H9 (cell line): ENCODE measurements around the gene OR52H1. TPM values are rescaled to one million over a fixed set of nuclear protein-coding genes. Genes with fewer than 3 reads are reported as not detected.

Experiments used
- DNase-seq: peaks from one replicate; pipeline ENCODE4 v3.0.0-alpha.2; 2017
- H2AFZ ChIP-seq: one replicate; pipeline ENCODE4 v1.6.1; 2013; ENCODE audit warnings: mild to moderate bottlenecking, low read length, control low read depth, moderate library complexity
- H2AK5ac ChIP-seq: 2 replicates; pipeline ENCODE4 v1.6.1; 2013; ENCODE audit warnings: low read length, control low read depth, mixed read lengths; ENCODE audit not compliant: insufficient read length
- H2BK120ac ChIP-seq: one replicate; pipeline ENCODE4 v1.6.1; 2013; ENCODE audit warnings: low read depth, mild to moderate bottlenecking, low read length, control low read depth, inconsistent platforms; ENCODE audit not compliant: poor library complexity, severe bottlenecking
- H2BK12ac ChIP-seq: 2 replicates; pipeline ENCODE4 v1.6.1; 2013; ENCODE audit warnings: low read length, control low read depth, mixed read lengths, low read depth; ENCODE audit not compliant: insufficient read length
- H2BK15ac ChIP-seq: 2 replicates; pipeline ENCODE4 v1.6.1; 2013; ENCODE audit warnings: low read depth, low read length, control low read depth
- H2BK20ac ChIP-seq: one replicate; pipeline ENCODE4 v1.6.1; 2013; ENCODE audit warnings: low read depth, mild to moderate bottlenecking, low read length, control low read depth, inconsistent platforms; ENCODE audit not compliant: poor library complexity, severe bottlenecking
- H2BK5ac ChIP-seq: 2 replicates; pipeline ENCODE4 v1.6.1; 2013; ENCODE audit warnings: low read length, control low read depth, mixed read lengths; ENCODE audit not compliant: insufficient read length
- H3K14ac ChIP-seq: 2 replicates; pipeline ENCODE4 v1.6.1; 2013; ENCODE audit warnings: low read length, control low read depth; ENCODE audit not compliant: insufficient read depth
- H3K18ac ChIP-seq: 2 replicates; pipeline ENCODE4 v1.6.1; 2013; ENCODE audit warnings: low read depth, mild to moderate bottlenecking, mixed read lengths, low read length, control low read depth; ENCODE audit not compliant: insufficient read length
- H3K23ac ChIP-seq: 2 replicates; pipeline ENCODE4 v1.6.1; 2013; ENCODE audit warnings: low read length, control low read depth, mixed read lengths, low read depth; ENCODE audit not compliant: insufficient read length
- H3K23me2 ChIP-seq: 2 replicates; pipeline ENCODE4 v1.6.1; 2013; ENCODE audit warnings: low read depth, mild to moderate bottlenecking, mixed read lengths, low read length, control low read depth; ENCODE audit not compliant: insufficient read length, poor library complexity, severe bottlenecking
- H3K27ac ChIP-seq: 2 replicates; pipeline ENCODE4 v1.5.1; 2013; ENCODE audit warnings: low read length, control low read depth, mixed read lengths, low read depth; ENCODE audit not compliant: insufficient read length
- H3K27me3 ChIP-seq: 2 replicates; pipeline ENCODE4 v1.6.1; 2013; ENCODE audit warnings: low read length, control low read depth, inconsistent platforms; ENCODE audit not compliant: insufficient read depth
- H3K4ac ChIP-seq: 2 replicates; pipeline ENCODE4 v1.6.1; 2013; ENCODE audit warnings: low read depth, mild to moderate bottlenecking, control low read depth, inconsistent platforms, low read length, moderate library complexity
- H3K4me1 ChIP-seq: 2 replicates; pipeline ENCODE4 v1.6.1; 2013; ENCODE audit warnings: low read length, control low read depth, inconsistent platforms; ENCODE audit not compliant: insufficient read depth
- H3K4me2 ChIP-seq: 2 replicates; pipeline ENCODE4 v1.6.1; 2013; ENCODE audit warnings: low read length, control low read depth, mixed read lengths; ENCODE audit not compliant: insufficient read length, insufficient read depth
- H3K56ac ChIP-seq: 2 replicates; pipeline ENCODE4 v1.6.1; 2013; ENCODE audit warnings: low read depth, mild to moderate bottlenecking, mixed read lengths, low read length, control low read depth; ENCODE audit not compliant: insufficient read length
- H3K79me1 ChIP-seq: 2 replicates; pipeline ENCODE4 v1.6.1; 2013; ENCODE audit warnings: low read depth, mild to moderate bottlenecking, moderate library complexity, low read length, control low read depth, inconsistent platforms; ENCODE audit not compliant: insufficient read depth, poor library complexity, severe bottlenecking
- H3K79me2 ChIP-seq: 2 replicates; pipeline ENCODE4 v1.6.1; 2013; ENCODE audit warnings: low read length, control low read depth, inconsistent platforms; ENCODE audit not compliant: insufficient read depth
- H3K9ac ChIP-seq: 2 replicates; pipeline ENCODE4 v1.6.1; 2013; ENCODE audit warnings: low read length, control low read depth, mixed read lengths; ENCODE audit not compliant: insufficient read length; ENCODE audit errors: extremely low read depth
- H3K9me3 ChIP-seq: one replicate; pipeline ENCODE4 v1.6.1; 2013; ENCODE audit warnings: low read depth, low read length, inconsistent platforms; ENCODE audit not compliant: control insufficient read depth
- H3T11ph ChIP-seq: one replicate; pipeline ENCODE4 v1.6.1; 2013; ENCODE audit warnings: mild to moderate bottlenecking, low read length, control low read depth, inconsistent platforms
- H4K20me1 ChIP-seq: one replicate; pipeline ENCODE4 v1.6.1; 2013; ENCODE audit not compliant: control insufficient read depth, insufficient read length, insufficient read depth
- H4K5ac ChIP-seq: 2 replicates; pipeline ENCODE4 v1.6.1; 2013; ENCODE audit warnings: low read depth, mild to moderate bottlenecking, mixed read lengths, low read length, control low read depth; ENCODE audit not compliant: insufficient read length
- H4K8ac ChIP-seq: replicated peaks from 2 replicates; pipeline ENCODE4 v1.6.1; 2013; ENCODE audit warnings: low read length, control low read depth, mixed read lengths, low read depth; ENCODE audit not compliant: insufficient read length
- H4K91ac ChIP-seq: 2 replicates; pipeline ENCODE4 v1.6.1; 2013; ENCODE audit warnings: low read depth, mild to moderate bottlenecking, moderate library complexity, mixed read lengths, low read length, control low read depth; ENCODE audit not compliant: insufficient read length
- H3K27ac Mint-ChIP-seq, 3 experiments: 2 replicates in 2 of 3; 3 replicates in 1 of 3; pipeline ENCODE4 v1.8.0; 2020 to 2021; ENCODE audit warnings: mixed read lengths in 3 of 3, mild to moderate bottlenecking in 1 of 3, moderate library complexity in 1 of 3
- H3K27me3 Mint-ChIP-seq: 2 replicates; pipeline ENCODE4 v1.8.0; 2021; ENCODE audit warnings: low read depth, mild to moderate bottlenecking, moderate library complexity, mixed read lengths
- H3K36me3 Mint-ChIP-seq, 3 experiments: 2 replicates in 2 of 3; 3 replicates in 1 of 3; pipeline ENCODE4 v1.8.0; 2020 to 2021; ENCODE audit warnings: low read depth in 3 of 3, mixed read lengths in 3 of 3; ENCODE audit not compliant: insufficient read depth in 1 of 3
- H3K4me1 Mint-ChIP-seq, 2 experiments: 2 replicates each; pipeline ENCODE4 v1.8.0; 2020; ENCODE audit warnings: mixed read lengths in 2 of 2
- H3K4me3 Mint-ChIP-seq, 2 experiments: 2 replicates in 1 of 2; 3 replicates in 1 of 2; pipeline ENCODE4 v1.8.0; 2020 to 2021; ENCODE audit warnings: mild to moderate bottlenecking in 2 of 2, mixed read lengths in 2 of 2, moderate library complexity in 1 of 2
- H3K9me3 Mint-ChIP-seq, 2 experiments: 2 replicates in 1 of 2; 3 replicates in 1 of 2; pipeline ENCODE4 v1.8.0; 2020; ENCODE audit warnings: mild to moderate bottlenecking in 2 of 2, mixed read lengths in 2 of 2, moderate library complexity in 1 of 2
- CTCF ChIP-seq: fragments of 200-600 bp; sonication (generic); conservative IDR thresholded peaks from 3 replicates; pipeline ENCODE4 v1.8.0; 2021; ENCODE audit warnings: antibody characterized with exemption, mild to moderate bottlenecking
- WGBS: extraction: QIAGEN DNeasy Blood & Tissue Kit; methylation state at CpG from one replicate; pipeline ENCODE4 v1.1.7; 2013; ENCODE audit warnings: missing lambda C conversion rate, low lambda C conversion rate, mixed read lengths; ENCODE audit not compliant: insufficient read length; ENCODE audit errors: extremely low coverage; 5-methylcytosine and 5-hydroxymethylcytosine counted together
- total RNA-seq: library from RNA; stranded (reverse); gene quantifications from 2 replicates; pipeline ENCODE4 v1.2.1, GENCODE V29; 2021

The OR52H1 gene
- total RNA-seq, 1 experiment from 2014 or later: not detected

GRCh38 chr11:5521540-5521939 lies 26.8 kb downstream of the OR52H1 start:
- H3K14ac ChIP-seq: no peak overlapping the region
- H3K4me2 ChIP-seq: no peak overlapping the region
- no peak overlapping the region for H3K9ac ChIP-seq
- no peaks in the 10 kb centered on the region for H4K20me1 ChIP-seq
- no peak overlapping the region for H2BK5ac ChIP-seq
- H3K36me3 Mint-ChIP-seq: no peaks in the 10 kb centered on the region; a peak in 1 of 7 replicates
- no peak for DNase-seq
- no peaks in the 10 kb centered on the region for H3K79me1 ChIP-seq
- no peak overlapping the region for H4K5ac ChIP-seq
- no peak overlapping the region for H3K56ac ChIP-seq
- no peak overlapping the region for H2AFZ ChIP-seq
- no peaks in the 10 kb centered on the region for H3K79me2 ChIP-seq
- H3K23ac ChIP-seq: no peak overlapping the region
- H4K91ac ChIP-seq: no peak overlapping the region
- H3K23me2 ChIP-seq: no peaks in the 10 kb centered on the region
- H3K27me3 ChIP-seq: no peaks in the 10 kb centered on the region
- H2BK12ac ChIP-seq: no peak overlapping the region
- no peak overlapping the region for H4K8ac ChIP-seq
- no peaks in the 10 kb centered on the region; the same call in 1 of the 2 replicates for H3K4me1 ChIP-seq
- H3K9me3 Mint-ChIP-seq: no peaks in the 10 kb centered on the region
- no peak overlapping the region for H3K18ac ChIP-seq
- no peak for TF ChIP-seq CTCF
- H3K27me3 Mint-ChIP-seq: peaks cover 20% of the 10 kb centered on the region
- H3K4me3 Mint-ChIP-seq: no peak overlapping the region
- no peak overlapping the region for H3K27ac ChIP-seq
- H2BK15ac ChIP-seq: no peak overlapping the region
- H3T11ph ChIP-seq: no peak overlapping the region
- no peaks in the 10 kb centered on the region for H3K9me3 ChIP-seq
- WGBS: no CpG with 5 or more reads among the region's 4 CpGs
- H2AK5ac ChIP-seq: no peak overlapping the region
- H2BK120ac ChIP-seq: no peak overlapping the region
- H3K4me1 Mint-ChIP-seq: peaks cover 12 to 14% of the 10 kb centered on the region in 2 experiments
- no peak overlapping the region for H2BK20ac ChIP-seq
- H3K4ac ChIP-seq: no peak overlapping the region
- no peak overlapping the region for H3K27ac Mint-ChIP-seq
